Stimulated activated memory B cell treated with anti-CD40 and anti-IgM and Interleukin-4, amounts not matched to agents 10 μg/mL and 1 μg/mL and 100 μg/mL, for 72 hours (primary cell): ENCODE data around the gene AGRP.
A peak's percentile ranks its signal among the peaks of the same experiment; 100 is the strongest.

Experiments used
- ATAC-seq: fragments of 150-1000 bp; cut with Tn5 transposase; 2 replicates; pipeline ENCODE4 v1.10.0; 2021
- H3K27ac Mint-ChIP-seq: one replicate; pipeline ENCODE4 v1.8.0; 2022; ENCODE audit warnings: mild to moderate bottlenecking, mixed read lengths
- H3K27me3 Mint-ChIP-seq: one replicate; pipeline ENCODE4 v1.8.0; 2022; ENCODE audit warnings: mixed read lengths
- H3K36me3 Mint-ChIP-seq: one replicate; pipeline ENCODE4 v1.8.0; 2022; ENCODE audit warnings: mixed read lengths
- H3K4me1 Mint-ChIP-seq: one replicate; pipeline ENCODE4 v1.8.0; 2022; ENCODE audit warnings: mixed read lengths
- H3K4me3 Mint-ChIP-seq: one replicate; pipeline ENCODE4 v1.8.0; 2022; ENCODE audit warnings: mild to moderate bottlenecking, moderate library complexity, mixed read lengths
- H3K9me3 Mint-ChIP-seq: one replicate; pipeline ENCODE4 v1.8.0; 2022; ENCODE audit warnings: mixed read lengths

AGRP gene, protein sequence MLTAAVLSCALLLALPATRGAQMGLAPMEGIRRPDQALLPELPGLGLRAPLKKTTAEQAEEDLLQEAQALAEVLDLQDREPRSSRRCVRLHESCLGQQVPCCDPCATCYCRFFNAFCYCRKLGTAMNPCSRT

DNA sequence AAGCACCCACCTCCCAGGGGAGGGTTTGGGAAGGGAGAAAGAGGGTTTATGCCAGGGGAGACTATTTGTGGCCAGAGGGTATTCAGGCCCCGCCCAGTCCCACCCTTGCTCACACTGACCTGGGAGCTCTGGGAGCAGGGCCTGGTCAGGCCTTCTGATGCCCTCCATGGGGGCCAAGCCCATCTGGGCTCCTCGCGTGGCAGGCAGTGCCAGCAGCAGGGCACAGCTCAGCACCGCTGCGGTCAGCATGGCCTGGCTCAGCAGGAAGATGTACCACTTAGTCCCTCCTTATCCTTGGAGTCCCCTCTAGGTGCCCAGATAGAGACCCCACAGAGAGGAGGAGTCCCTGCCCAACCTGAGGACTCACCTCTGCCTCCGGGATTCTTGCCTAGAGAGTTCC, at the start of gene AGRP:
Gene AGRP, minus strand, starts transcription at position 398 of the 400 bp plus-strand sequence. Its CDS starts 149 bp downstream, at position 249.
- no peak for ATAC-seq
- Mint-ChIP-seq H3K4me3 (peak within 1 kb of the TSS; percentile 94), H3K27me3 (no peaks in the 10 kb centered on the region), H3K9me3 (no peaks in the 10 kb centered on the region), H3K27ac (peak within 1 kb of the TSS; percentile 96), H3K4me1 (peaks cover 62% of the 10 kb centered on the region), H3K36me3 (peaks cover 19% of the 10 kb centered on the region)

DNA sequence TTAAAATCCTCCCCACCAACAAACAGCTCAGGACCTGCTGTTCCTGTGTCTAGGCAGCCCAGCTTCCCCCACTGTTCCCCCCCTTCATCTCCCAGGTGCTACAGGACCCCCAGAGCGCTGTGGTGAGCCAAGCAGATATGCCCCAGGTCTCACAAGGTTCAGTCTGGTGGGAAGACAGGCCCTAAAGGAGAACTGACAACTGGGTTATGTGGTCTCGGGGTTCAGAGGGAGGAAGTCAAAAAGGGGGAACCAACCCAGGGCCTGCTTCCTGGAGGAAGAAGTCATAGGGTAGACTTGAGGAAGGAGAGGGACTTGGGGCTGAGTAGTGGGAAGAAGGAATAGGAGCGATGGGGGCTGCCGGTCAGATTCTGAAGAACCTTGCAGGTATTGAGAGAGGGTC, 47.9 kb upstream of the AGRP start:
- ATAC-seq: peak; percentile 35
- Mint-ChIP-seq H3K27ac (peak overlapping the region; percentile 76), H3K27me3 (no peaks in the 10 kb centered on the region), H3K4me3 (peak overlapping the region; percentile 99), H3K36me3 (peaks cover 6% of the 10 kb centered on the region), H3K4me1 (peaks cover 65% of the 10 kb centered on the region), H3K9me3 (no peaks in the 10 kb centered on the region)

DNA sequence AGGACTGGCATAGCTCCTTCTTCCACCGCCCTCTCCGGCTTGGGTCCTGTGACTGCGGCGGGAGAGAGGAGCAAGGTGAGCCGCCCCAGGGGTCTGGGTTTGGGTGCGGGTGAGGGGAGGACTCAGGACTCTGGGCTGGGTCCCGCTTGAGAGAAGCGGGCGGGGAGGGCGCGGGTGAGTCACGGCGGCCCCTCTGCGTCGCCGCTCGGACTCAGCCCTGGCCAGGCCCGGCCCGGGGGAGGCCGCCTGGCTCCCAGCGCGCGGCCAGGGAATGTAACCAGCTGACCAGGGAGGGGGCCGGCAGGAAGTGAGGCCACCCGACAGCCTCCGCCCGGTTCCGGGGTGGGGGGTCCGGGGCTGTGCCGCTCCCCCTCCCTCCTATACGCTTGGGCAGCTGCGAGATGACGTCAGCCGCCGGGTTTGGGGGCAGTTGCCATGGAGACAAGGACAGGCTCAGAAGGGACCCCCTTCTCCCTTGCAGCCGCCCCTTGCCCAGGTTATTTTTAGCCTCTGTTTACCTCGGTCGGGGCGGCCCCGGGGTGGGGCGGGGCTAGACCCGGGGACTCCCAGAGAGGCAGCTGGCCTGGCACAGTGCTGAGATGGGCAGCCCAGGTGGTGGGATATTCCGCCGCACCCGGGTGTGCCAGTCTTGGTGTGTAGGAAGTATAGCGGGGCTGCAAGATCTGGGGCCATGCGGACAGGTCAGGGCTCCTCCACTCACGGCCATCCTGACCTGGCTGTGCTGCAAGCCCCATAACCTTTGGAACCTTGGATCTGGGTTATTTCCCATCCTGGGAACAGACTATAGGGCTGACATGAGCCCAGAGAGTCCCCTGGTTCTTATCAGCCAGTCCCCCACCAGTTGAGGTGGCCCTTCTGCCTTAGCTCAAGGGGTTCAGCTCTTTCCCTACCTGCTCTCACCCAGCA, 46.9 kb upstream of the AGRP start:
- peaks cover 64% of the 10 kb centered on the region for H3K4me1 Mint-ChIP-seq
- H3K27me3 Mint-ChIP-seq: no peaks in the 10 kb centered on the region
- peak overlapping the region; percentile 99 for H3K4me3 Mint-ChIP-seq
- peaks cover 6% of the 10 kb centered on the region for H3K36me3 Mint-ChIP-seq
- ATAC-seq: peak; percentile 74
- peak overlapping the region; percentile 76 for H3K27ac Mint-ChIP-seq
- H3K9me3 Mint-ChIP-seq: no peaks in the 10 kb centered on the region

DNA sequence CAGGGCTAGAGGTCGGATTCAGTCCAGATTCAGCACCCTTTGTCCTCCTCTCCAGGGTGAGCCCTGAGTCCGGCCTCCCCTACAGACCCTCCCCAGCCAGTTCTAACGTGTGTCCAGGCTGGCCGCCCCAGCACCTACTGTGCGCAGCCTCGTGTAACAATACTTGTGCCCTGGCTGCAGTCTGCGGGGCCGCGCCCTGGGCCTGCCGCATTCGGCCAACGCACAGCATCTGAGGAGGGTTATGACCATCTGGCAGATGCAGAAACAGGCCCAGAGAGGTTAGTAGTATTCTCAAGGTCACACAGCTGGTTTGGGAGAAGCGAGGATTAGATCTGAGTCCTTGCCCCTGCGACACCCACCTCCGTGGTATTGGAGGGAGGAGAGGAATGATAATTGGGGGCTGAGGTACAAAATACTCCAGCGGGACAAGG, 46.2 kb upstream of the AGRP start:
- ATAC-seq: peak; percentile 16
- Mint-ChIP-seq H3K27ac (peak overlapping the region; percentile 76), H3K4me1 (peaks cover 67% of the 10 kb centered on the region), H3K4me3 (peak overlapping the region; percentile 99), H3K9me3 (no peaks in the 10 kb centered on the region), H3K36me3 (peaks cover 11% of the 10 kb centered on the region), H3K27me3 (no peaks in the 10 kb centered on the region)

DNA sequence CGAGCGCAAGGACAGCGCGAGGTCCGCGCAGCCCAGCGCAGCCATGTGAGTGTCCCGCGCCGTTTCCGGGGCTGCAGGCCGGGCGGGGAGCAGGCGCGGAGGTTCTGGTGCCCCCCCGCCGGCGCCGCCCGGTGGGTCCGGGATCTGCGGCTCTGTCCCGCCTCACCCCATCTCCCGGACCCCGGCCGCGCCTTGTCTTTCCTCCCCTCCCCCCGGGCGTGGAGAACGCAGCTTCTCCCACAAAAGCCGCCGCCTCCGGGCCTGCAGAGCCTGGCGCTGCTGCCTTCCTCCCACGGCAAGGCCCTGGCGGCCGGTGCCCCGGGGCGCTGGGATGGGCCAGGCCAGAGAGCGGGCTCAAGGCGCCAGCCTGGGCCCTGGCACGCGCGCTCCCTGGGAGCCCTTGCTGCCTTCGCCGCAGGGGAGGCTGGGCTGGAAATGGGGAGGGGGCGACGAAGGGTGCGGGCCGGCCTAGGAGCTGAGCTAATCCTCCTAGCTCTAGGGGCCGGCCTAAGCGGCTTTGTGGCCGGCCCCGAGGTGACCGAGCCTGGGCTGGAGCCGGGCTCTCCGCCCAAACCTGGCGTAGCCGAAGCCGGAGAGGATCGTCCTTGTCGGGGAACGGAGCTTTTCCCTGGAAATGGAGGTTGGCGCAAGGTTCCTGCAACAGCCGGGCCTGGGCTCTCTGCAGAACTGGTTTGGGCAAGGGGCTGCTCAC, 45.7 kb upstream of the AGRP start:
- H3K27ac Mint-ChIP-seq: peak overlapping the region; percentile 76
- peaks cover 73% of the 10 kb centered on the region for H3K4me1 Mint-ChIP-seq
- H3K9me3 Mint-ChIP-seq: no peaks in the 10 kb centered on the region
- ATAC-seq: peak; percentile 32
- peaks cover 17% of the 10 kb centered on the region for H3K36me3 Mint-ChIP-seq
- no peaks in the 10 kb centered on the region for H3K27me3 Mint-ChIP-seq
- peak overlapping the region; percentile 99 for H3K4me3 Mint-ChIP-seq

DNA sequence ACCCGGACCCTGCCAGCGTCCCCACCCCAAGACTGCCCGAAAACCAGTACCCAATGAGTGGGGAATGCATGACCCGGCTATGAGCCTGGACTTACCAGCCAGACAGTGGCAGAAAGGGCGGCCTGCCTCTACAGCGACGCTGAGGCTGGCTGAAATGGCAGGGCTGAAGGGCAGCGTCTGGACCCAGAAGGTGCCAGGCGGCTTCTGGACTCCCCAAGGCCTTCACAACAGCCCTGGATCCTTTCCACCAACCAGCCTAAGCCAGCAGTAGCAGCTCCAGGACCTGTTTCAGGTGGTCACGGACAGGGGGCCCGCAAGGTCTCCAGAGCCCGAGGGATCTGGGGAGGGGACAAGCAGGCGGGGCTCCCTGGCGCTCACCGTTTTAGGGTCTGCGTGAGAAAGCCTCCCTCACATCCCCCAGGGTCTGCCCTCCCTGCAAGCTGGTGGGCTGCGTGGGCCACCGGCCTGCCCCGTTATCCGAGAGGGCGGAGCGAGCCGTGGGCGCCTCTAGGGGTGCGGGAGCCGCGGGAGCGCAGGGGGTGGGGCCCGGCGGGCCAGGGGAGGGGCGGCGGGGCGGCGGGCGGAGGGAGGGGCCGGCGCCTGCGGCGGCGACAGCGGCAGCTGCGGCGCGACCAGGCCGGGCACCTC, 45.0 kb upstream of the AGRP start, which contains the start of gene RIPOR1:
Gene RIPOR1, plus strand, starts transcription at position 608 of the 648 bp plus-strand sequence. CDS start 9,618 bp downstream, outside the sequence.
- H3K4me3 Mint-ChIP-seq: peak within 1 kb of the TSS; percentile 99
- H3K27me3 Mint-ChIP-seq: no peaks in the 10 kb centered on the region
- peak; percentile 63 for ATAC-seq
- H3K4me1 Mint-ChIP-seq: peaks cover 73% of the 10 kb centered on the region
- H3K36me3 Mint-ChIP-seq: peaks cover 17% of the 10 kb centered on the region
- H3K27ac Mint-ChIP-seq: peak within 1 kb of the TSS; percentile 76
- H3K9me3 Mint-ChIP-seq: no peaks in the 10 kb centered on the region

DNA sequence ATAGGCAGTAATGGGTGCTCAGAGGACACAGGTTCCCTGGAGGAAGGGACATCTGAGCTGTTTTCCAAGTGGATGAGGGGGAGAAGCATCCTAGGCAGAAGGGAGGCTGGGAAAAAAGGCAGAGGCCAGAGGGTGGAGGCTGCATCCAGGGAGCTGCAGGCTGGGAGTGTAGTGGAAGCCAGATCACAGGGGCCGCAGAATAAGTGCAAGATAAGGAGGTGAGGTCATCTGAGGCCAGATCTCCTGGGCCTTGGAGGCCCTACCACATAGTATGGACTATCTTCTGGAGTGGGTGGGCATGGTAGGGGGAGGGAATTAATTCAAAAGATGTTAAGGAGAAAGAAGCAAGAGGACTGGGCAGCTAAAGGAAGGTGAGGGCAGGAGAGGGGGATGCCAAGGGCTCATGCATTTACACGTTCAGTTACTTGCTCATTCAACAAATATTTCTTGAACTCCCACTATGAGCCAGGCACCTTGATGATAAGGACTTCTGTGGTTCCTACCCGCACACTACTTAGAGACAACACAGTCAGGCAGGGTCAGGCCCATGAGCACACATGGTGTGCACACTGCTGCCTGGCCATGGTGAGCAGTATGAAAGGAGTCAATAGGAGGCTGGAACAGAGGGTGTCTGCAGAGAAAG, 42.9 kb upstream of the AGRP start:
- H3K9me3 Mint-ChIP-seq: no peaks in the 10 kb centered on the region
- no peak overlapping the region for H3K4me3 Mint-ChIP-seq
- H3K27me3 Mint-ChIP-seq: no peaks in the 10 kb centered on the region
- peak overlapping the region; percentile 71 for H3K27ac Mint-ChIP-seq
- peaks cover 14% of the 10 kb centered on the region for H3K36me3 Mint-ChIP-seq
- H3K4me1 Mint-ChIP-seq: peaks cover 67% of the 10 kb centered on the region
- ATAC-seq: no peak

DNA sequence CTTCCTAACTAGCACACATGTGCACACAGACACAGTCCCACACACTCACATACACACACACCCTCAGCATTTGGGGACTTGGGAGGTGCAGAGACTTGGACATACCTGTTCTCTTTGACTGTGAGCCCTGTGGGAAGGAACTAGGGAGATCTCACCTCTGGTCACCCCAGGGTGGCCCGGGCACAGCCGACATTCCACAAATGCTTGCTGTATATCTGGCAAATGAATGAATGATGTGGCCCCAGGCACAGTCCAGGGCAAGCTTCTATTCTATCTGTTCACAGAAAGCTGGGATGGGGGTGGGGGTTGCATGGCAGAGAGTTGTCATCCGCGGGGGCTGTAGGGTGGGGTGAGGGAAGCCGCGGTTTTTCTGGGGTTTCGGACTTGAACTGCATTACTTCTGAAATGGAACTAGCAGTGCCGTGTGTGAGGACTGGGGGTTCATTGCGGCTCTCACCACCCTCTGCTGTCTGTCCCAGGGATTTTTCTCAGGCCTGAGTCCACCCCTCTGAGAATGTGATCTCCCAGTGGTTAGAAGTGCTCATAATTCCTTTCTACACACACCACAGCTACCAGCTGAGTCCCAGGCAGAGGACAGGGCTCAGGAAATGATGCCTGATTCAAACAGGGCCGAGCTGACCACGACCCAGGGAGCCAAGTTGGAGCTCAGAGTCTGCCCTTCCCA, 42.0 kb upstream of the AGRP start:
- Mint-ChIP-seq H3K27ac (peak overlapping the region; percentile 71), H3K4me1 (peaks cover 67% of the 10 kb centered on the region), H3K9me3 (no peaks in the 10 kb centered on the region)

DNA sequence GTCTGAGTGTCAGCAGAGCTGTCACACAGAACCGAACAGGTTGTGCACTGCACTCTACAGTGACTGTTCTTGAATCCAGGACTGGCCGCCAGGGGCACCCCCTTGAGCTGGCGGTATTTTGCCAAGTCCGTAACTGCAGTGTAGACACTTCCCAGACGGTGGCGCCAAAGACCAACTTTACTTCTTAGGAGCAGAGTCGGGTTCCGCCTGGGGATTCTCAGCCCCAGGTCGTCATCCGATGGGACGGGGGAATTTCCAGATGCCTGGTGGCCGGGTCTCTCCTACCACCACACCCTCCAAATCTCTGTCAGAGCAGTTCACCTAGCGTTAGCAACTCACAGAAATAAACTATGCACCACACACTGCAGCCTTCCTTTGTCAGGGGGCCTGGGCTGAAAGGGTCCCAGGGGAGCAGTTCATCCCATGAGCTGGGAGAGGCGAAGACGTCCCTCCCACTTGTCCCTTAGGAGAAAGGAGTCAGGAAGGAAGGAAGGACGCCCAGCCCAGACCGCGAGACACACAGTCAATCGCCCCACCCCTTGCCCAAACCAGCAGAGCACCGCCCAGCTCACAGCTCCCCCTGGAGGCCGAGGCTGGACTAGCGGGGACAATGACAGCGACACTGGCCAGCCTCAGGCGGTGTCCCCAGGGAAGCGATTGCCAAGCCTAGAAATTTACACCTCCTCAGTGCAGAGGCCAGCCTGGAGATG, 37.9 kb upstream of the AGRP start:
- peak; percentile 86 for ATAC-seq
- peak overlapping the region; percentile 97 for H3K27ac Mint-ChIP-seq
- H3K36me3 Mint-ChIP-seq: peaks cover 37% of the 10 kb centered on the region
- no peaks in the 10 kb centered on the region for H3K9me3 Mint-ChIP-seq
- H3K4me3 Mint-ChIP-seq: peak overlapping the region; percentile 95
- H3K27me3 Mint-ChIP-seq: no peaks in the 10 kb centered on the region
- peaks cover 87% of the 10 kb centered on the region for H3K4me1 Mint-ChIP-seq

More for the DNA sequence above, 42.0 kb upstream of the AGRP start:
- Mint-ChIP-seq H3K36me3 (peaks cover 20% of the 10 kb centered on the region), H3K27me3 (no peaks in the 10 kb centered on the region), H3K4me3 (no peak overlapping the region)
- ATAC-seq: no peak

DNA sequence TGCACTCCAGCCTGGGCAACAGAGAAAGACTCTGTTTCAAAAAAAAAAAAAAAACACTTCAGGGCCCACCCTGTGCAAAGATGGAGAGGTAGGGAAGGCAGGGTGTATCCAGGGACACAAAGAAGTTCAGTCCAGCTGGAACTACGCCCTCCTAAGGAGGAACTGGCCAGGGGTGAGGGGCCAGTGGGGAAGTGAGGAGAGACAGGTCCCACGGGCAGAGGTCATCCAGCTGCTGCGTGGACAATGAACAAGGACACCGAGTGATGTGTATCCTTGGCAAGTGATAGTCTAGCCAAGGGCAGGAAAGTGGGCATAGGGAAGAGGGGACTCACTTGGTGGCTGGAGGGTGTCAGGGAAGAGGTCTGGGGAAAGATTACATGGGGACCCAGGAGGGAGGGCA, 35.9 kb upstream of the AGRP start:
- Mint-ChIP-seq H3K27ac (peak overlapping the region; percentile 97), H3K4me3 (peak overlapping the region; percentile 95), H3K4me1 (peaks cover 84% of the 10 kb centered on the region), H3K27me3 (no peaks in the 10 kb centered on the region), H3K9me3 (no peaks in the 10 kb centered on the region), H3K36me3 (peaks cover 28% of the 10 kb centered on the region)
- ATAC-seq: no peak

DNA sequence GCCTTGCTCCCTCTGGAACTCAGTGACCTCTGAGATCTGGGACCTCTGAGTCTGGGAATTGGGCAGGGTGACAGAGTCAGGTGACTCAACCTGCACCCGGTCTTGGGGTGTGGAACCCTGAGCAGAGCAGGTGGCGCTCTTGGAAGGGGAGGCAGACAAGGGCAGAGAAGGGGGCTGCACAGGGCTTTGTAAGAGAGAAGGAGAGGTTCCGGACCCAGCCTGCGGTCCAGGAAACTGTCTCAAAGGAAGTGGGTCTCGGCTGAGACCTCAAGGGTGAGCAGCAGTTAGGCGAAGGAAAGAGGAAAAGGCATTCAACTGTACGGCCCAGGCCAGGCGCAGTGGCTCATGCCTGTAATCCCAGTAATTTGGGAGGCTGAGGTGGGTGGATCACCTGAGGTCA, 35.3 kb upstream of the AGRP start:
- H3K36me3 Mint-ChIP-seq: peaks cover 23% of the 10 kb centered on the region
- no peaks in the 10 kb centered on the region for H3K27me3 Mint-ChIP-seq
- H3K4me3 Mint-ChIP-seq: peak overlapping the region; percentile 95
- ATAC-seq: no peak
- peak overlapping the region; percentile 97 for H3K27ac Mint-ChIP-seq
- no peaks in the 10 kb centered on the region for H3K9me3 Mint-ChIP-seq
- peaks cover 79% of the 10 kb centered on the region for H3K4me1 Mint-ChIP-seq

DNA sequence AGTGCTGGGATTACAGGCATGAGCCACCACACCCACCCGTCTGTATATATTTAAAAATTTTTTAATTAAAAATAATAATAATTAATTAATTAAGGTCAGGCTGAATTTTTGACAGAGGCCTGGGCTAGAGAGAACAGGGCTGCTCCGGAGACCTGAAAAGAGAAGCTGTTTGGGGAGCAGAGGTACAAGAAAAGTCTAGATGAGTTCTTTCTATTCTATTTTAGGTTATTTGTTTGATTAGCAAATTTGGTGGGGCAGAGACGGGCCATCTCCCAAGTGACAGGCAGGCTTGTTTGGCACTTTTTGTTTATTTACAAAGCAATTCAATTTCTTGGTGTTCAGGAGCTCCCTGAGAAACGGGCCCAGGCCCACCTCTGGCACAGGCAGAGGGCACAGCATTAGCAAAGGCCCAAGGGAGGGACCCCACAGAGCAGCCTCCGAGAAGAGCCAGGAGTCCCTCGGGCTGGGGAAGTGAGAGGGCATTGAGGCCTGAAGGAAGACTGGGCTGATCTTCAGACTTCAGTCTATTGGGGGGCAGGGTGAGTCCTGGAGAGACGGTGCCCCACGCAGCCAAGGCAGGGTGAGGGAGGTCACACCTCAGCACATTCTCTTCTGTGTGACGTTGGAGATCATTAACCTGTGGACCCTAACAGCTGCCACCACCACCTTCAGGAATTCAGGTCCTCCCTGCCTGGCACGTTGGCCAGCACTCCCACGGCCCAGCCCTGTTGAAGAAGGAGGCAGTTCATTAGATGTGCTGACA, 34.5 kb upstream of the AGRP start:
- no peaks in the 10 kb centered on the region for H3K9me3 Mint-ChIP-seq
- peaks cover 23% of the 10 kb centered on the region for H3K36me3 Mint-ChIP-seq
- H3K27me3 Mint-ChIP-seq: no peaks in the 10 kb centered on the region
- peaks cover 75% of the 10 kb centered on the region for H3K4me1 Mint-ChIP-seq
- peak; percentile 85 for ATAC-seq
- peak overlapping the region; percentile 97 for H3K27ac Mint-ChIP-seq
- H3K4me3 Mint-ChIP-seq: peak overlapping the region; percentile 95

DNA sequence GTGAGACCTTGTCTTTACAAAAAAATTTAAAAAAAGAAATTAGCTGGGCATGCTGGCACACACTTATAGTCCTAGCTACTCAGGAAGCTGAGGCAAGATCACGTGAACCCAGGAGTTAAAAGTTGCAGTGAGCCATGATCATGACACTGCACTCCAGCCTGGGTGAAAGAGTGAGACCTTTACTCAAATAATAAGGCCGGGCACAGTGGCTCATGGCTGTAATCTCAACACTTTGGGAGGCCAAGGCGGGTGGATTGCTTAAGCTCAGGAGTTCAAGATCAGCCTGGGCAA, 33.8 kb upstream of the AGRP start:
- H3K27ac Mint-ChIP-seq: peak overlapping the region; percentile 97
- H3K9me3 Mint-ChIP-seq: no peaks in the 10 kb centered on the region
- H3K36me3 Mint-ChIP-seq: peaks cover 23% of the 10 kb centered on the region
- no peak for ATAC-seq
- peaks cover 74% of the 10 kb centered on the region for H3K4me1 Mint-ChIP-seq
- H3K27me3 Mint-ChIP-seq: no peaks in the 10 kb centered on the region
- no peak overlapping the region for H3K4me3 Mint-ChIP-seq
